Fibroblast of pulmonary artery (primary cell): Measurements from ENCODE around the gene TMEM273.

Source experiments
- DNase-seq: peaks from one replicate; pipeline ENCODE4 v3.0.0-alpha.2; 2010; ENCODE audit warnings: low read depth
- H3K4me3 ChIP-seq: replicated peaks from 2 replicates; pipeline ENCODE4 v1.5.1; 2011; ENCODE audit warnings: low read depth, mild to moderate bottlenecking, control low read depth, low read length, moderate library complexity
- TF ChIP-seq, protein P1 (sequence below): IDR thresholded peaks from 2 replicates; pipeline ENCODE4 v1.5.1; 2011; ENCODE audit warnings: mild to moderate bottlenecking, control low read depth, low read length, inconsistent platforms; ENCODE audit errors: missing control alignments

Gene TMEM273

DNA sequence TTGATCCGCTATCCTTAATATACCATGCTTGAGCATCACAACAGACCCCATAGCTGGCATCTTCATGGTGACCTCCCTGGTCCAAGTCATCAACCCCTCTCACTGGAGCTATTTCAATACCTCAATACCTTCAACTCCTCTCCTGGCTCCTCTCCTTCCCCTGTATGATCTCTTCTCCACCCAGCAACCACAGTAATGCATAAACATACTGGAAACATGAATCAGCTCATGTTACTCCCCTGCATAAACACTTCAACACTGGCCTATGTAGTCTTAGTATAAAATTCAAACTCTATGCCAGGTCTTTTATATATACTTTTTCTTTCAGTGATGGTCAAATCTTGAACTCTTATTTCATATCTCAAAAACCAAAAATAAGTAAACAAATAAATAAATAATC, 31.8 kb upstream of the TMEM273 start:
- TF ChIP-seq, protein P1, sequence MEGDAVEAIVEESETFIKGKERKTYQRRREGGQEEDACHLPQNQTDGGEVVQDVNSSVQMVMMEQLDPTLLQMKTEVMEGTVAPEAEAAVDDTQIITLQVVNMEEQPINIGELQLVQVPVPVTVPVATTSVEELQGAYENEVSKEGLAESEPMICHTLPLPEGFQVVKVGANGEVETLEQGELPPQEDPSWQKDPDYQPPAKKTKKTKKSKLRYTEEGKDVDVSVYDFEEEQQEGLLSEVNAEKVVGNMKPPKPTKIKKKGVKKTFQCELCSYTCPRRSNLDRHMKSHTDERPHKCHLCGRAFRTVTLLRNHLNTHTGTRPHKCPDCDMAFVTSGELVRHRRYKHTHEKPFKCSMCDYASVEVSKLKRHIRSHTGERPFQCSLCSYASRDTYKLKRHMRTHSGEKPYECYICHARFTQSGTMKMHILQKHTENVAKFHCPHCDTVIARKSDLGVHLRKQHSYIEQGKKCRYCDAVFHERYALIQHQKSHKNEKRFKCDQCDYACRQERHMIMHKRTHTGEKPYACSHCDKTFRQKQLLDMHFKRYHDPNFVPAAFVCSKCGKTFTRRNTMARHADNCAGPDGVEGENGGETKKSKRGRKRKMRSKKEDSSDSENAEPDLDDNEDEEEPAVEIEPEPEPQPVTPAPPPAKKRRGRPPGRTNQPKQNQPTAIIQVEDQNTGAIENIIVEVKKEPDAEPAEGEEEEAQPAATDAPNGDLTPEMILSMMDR, result no peak
- no peak overlapping the region for H3K4me3 ChIP-seq
- DNase-seq, result no peak

DNA sequence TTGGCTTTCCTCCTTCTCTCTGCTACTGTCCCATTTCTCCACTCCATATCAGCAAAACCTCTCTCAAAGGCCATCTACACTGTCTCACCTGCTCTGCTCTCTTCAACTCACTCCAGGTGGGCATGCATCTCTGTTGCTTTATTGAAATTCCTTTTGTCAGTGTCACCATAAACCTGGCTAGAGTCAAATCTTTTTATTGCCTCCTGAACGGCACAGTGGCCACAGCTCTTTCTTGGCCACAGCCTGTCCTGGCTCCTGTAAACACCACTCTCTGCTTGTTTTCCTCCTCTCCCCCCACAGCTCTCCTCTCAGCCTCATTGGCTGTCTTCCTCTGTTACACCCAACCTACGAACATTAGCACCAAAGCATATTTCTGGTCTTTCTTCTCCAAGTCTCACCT, 31.1 kb upstream of the TMEM273 start:
- no peak overlapping the region for H3K4me3 ChIP-seq
- DNase-seq, result no peak
- TF ChIP-seq, protein P1, result no peak

DNA sequence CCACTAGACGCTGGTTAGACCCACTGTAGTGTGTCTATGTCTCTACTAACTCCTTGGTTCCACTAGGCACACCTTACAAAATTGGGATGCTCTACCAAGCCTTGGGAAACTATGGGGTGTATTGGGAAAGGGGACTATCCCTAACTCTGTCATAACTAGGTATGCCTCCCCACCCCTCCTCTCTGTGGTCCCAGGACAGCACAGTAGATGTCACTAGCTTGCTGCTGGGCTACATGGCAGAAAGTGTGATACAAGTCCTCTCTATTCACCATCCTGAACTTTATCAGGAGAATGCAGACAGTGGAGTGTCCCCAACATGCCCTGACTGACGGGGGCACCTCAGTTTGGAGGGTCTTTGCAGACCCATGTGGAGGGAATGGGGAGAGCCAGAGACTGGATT, 30.3 kb upstream of the TMEM273 start:
- H3K4me3 ChIP-seq, result no peak overlapping the region
- DNase-seq, result no peak
- TF ChIP-seq, protein P1, result no peak

DNA sequence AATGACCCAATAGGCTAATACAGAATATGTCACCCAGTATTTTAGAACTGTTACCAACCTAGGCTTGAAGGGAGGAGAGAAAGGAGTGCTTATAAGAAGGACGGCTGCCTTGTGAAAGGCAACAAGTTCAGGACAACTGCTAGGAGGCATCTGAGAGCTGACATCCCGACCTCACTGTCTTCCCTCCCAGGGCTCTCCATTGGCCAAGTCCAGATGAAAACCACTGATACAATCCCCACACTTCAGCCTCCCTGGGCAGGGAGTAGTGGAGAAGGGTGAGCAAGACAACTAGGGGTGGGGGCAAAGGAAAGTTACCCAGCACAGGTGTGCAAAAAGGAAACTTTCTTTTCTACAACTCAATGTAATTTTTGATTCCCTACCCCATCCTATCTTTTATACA, 29.5 kb upstream of the TMEM273 start:
- no peak overlapping the region for H3K4me3 ChIP-seq
- no peak for DNase-seq
- TF ChIP-seq, protein P1, result no peak

DNA sequence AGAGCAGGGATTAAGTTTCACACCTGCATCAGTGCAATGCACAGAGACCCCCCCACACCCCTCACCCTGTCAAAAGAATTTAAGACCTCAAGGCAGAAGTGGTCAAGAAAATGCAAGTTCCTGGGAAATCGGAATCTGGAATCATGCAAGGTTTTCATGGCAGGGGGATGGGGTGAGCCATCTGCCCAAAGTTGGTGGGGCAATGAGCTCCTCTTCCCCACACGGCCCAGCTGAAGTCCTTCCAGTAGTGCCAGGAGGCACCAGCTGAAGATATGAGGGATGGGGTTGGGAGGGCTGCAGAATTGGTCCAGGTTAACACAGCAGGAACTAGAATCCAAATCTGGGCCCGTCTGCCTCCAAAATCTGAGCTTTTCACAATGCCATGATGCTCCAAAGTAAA, 25.0 kb upstream of the TMEM273 start:
- no peak overlapping the region for H3K4me3 ChIP-seq
- DNase-seq, result no peak
- TF ChIP-seq, protein P1, result no peak

DNA sequence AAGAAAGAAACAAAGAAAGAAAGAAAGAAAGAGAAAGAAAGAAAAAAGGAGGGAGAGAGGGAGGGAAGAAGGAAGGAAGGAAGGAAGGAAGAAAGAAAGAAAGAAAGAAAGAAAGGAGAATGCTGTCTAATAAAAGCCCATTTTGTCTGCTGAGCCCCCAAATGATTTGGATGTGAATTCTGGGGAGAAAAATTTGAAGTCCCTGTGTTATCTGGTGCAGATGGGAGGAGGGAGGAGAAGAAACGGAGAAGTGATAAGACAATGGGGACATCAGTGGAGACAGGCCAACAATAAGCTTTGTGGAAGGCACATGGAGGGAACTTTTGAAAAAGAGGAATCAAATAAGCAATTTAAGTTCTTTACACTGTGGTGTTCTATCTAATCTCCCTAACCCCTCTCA, 24.6 kb upstream of the TMEM273 start:
- H3K4me3 ChIP-seq, result no peak overlapping the region
- DNase-seq, result no peak
- TF ChIP-seq, protein P1, result no peak

DNA sequence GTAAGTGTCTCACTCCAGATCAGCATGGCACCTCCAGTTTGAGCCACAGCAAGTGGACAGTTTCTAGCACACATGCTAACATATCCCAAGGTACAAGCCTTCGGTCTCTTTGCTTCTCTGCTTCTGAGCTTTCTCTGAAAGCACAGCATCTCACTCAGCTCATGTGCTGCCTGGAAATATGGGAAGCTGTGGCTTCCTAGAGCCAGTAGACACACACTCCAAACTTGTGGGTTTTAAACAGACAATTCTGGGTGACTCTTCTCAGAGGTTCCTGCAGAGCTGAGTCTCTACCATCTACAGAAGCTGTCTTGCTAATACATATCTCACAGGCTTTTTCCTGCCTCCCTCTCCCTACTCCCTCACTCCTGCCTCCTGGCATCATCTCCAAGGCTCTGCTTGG, 23.9 kb upstream of the TMEM273 start:
- no peak for DNase-seq
- no peak overlapping the region for H3K4me3 ChIP-seq
- TF ChIP-seq, protein P1, result no peak
